Measurements from ENCODE around the gene FHOD3.

GRCh38 chr18:36394486-36394885 lies 97.0 kb downstream of the FHOD3 start:
- TF ChIP-seq CTCF (IDR thresholded peaks at IDR 0.05) (no peak), POLR2A (IDR thresholded peaks at IDR 0.05) (no peak), POLR2AphosphoS5 (IDR thresholded peaks at IDR 0.05) (no peak)
